Dermis blood vessel endothelial cell (primary cell): ENCODE data around the gene ATG4A. TPM values are rescaled to one million over a fixed set of nuclear protein-coding genes. Genes with fewer than 3 reads are reported as not detected.

Experiments
- DNase-seq: peaks from one replicate; pipeline ENCODE4 v3.0.0; 2010
- total RNA-seq: library from RNA; depleted of rRNA; stranded (reverse); fragments of >200 nt; gene quantifications from 2 replicates; pipeline ENCODE4 v1.2.3, GENCODE V29; 2014

Gene ATG4A
- 30.4 and 34.7 TPM in 2 replicates for total RNA-seq

- DNase-seq, result peak; percentile 96
These were observed at the start of gene ATG4A, which contains the start of gene PSMD10 for GRCh38 chrX:108091264-108091877. TSS of gene ATG4A (plus strand) at chrX:108091778. CDS start at chrX:108091827, 49 bp downstream. TSS of gene PSMD10 (minus strand) at chrX:108091542. CDS start at chrX:108091520, 22 bp downstream.

- DNase-seq, result no peak
These were observed 46.9 kb upstream of the ATG4A start, which contains the start of gene VSIG1 for GRCh38 chrX:108044554-108045256. TSS of gene VSIG1 (plus strand) at chrX:108045065. CDS start at chrX:108045131, 66 bp downstream.

- no peak for DNase-seq
These were observed 41.9 kb upstream of the ATG4A start for GRCh38 chrX:108049649-108050048.

GRCh38 chrX:108053218-108053617 lies 38.4 kb upstream of the ATG4A start:
- no peak for DNase-seq

- no peak for DNase-seq
These were observed 36.0 kb upstream of the ATG4A start for GRCh38 chrX:108055546-108055945.

GRCh38 chrX:108059801-108060200 lies 31.8 kb upstream of the ATG4A start:
- DNase-seq, result peak; percentile 14

- DNase-seq, result no peak
These were observed 27.6 kb upstream of the ATG4A start for GRCh38 chrX:108064001-108064400.

GRCh38 chrX:108064613-108065012 lies 27.0 kb upstream of the ATG4A start:
- DNase-seq, result no peak

- no peak for DNase-seq
These were observed 23.5 kb upstream of the ATG4A start for GRCh38 chrX:108068121-108068520.

GRCh38 chrX:108070891-108071290 lies 20.7 kb upstream of the ATG4A start:
- DNase-seq, result peak; percentile 34

- no peak for DNase-seq
These were observed 20.0 kb upstream of the ATG4A start for GRCh38 chrX:108071578-108071977.

GRCh38 chrX:108072746-108073145 lies 18.8 kb upstream of the ATG4A start:
- DNase-seq, result peak; percentile 12

GRCh38 chrX:108081110-108081509 lies 10.5 kb upstream of the ATG4A start:
- DNase-seq, result no peak

GRCh38 chrX:108087792-108088191 lies 3.8 kb upstream of the ATG4A start:
- DNase-seq, result no peak

- no peak for DNase-seq
These were observed 3.1 kb upstream of the ATG4A start for GRCh38 chrX:108088511-108088910.

GRCh38 chrX:108090491-108091263 lies 901 bp upstream of the ATG4A start:
- DNase-seq, result peak; percentile 31

- peak; percentile 40 for DNase-seq
These were observed 307 bp downstream of the ATG4A start for GRCh38 chrX:108091878-108092291.

- DNase-seq, result peak; percentile 15
These were observed 5.8 kb downstream of the ATG4A start for GRCh38 chrX:108097380-108097779.

- DNase-seq, result no peak
These were observed 13.9 kb downstream of the ATG4A start for GRCh38 chrX:108105473-108105872.

- no peak for DNase-seq
These were observed 23.0 kb downstream of the ATG4A start for GRCh38 chrX:108114541-108114940.

GRCh38 chrX:108117988-108118387 lies 26.4 kb downstream of the ATG4A start:
- DNase-seq, result no peak

GRCh38 chrX:108121291-108121690 lies 29.7 kb downstream of the ATG4A start:
- DNase-seq, result no peak

- peak; percentile 48 for DNase-seq
These were observed 31.2 kb downstream of the ATG4A start for GRCh38 chrX:108122748-108123147.
